Fibroblast of lung (primary cell): ENCODE data around the gene GABRR2. TPM values are rescaled to one million over a fixed set of nuclear protein-coding genes. Genes with fewer than 3 reads are reported as not detected.

Experiments used
- DNase-seq, 2 donors: peaks; one replicate each; pipeline versions ENCODE4 v3.0.0 to v3.0.0-alpha.2; 2010; ENCODE audit warnings: low read depth in 2 of 2
- H2AFZ ChIP-seq: 2 replicates; pipeline ENCODE4 v1.5.1; 2012; ENCODE audit warnings: low read length, control low read depth, inconsistent platforms
- H3K27ac ChIP-seq: 2 replicates; pipeline ENCODE4 v1.5.1; 2011; ENCODE audit warnings: low read length, control low read depth; ENCODE audit not compliant: insufficient read depth
- H3K27me3 ChIP-seq: 2 replicates; pipeline ENCODE4 v1.5.1; 2011; ENCODE audit warnings: mild to moderate bottlenecking, low read length; ENCODE audit not compliant: control insufficient read depth, insufficient read depth
- H3K36me3 ChIP-seq: 2 replicates; pipeline ENCODE4 v1.5.1; 2011; ENCODE audit warnings: low read length; ENCODE audit not compliant: control insufficient read depth, insufficient read depth
- H3K4me1 ChIP-seq: 2 replicates; pipeline ENCODE4 v1.5.1; 2011; ENCODE audit warnings: low read length; ENCODE audit not compliant: control insufficient read depth, insufficient read depth; ENCODE audit errors: extremely low read depth
- H3K4me2 ChIP-seq: 2 replicates; pipeline ENCODE4 v1.5.1; 2011; ENCODE audit warnings: low read length, control low read depth; ENCODE audit not compliant: insufficient read depth; ENCODE audit errors: extremely low read depth
- H3K4me3 ChIP-seq, 4 experiments: fragments of 200-600 bp in 1 of 4; sonication (generic) in 1 of 4; replicated peaks in 1 of 4; 2 replicates each; pipeline ENCODE4 v1.5.1; 2011 to 2016; ENCODE audit warnings: low read length in 4 of 4, low read depth in 3 of 4, mild to moderate bottlenecking in 3 of 4, control low read depth in 2 of 4, inconsistent platforms in 1 of 4, mixed read lengths in 1 of 4; ENCODE audit not compliant: insufficient read depth in 1 of 4; ENCODE audit errors: control extremely low read depth in 1 of 4
- H3K79me2 ChIP-seq: 2 replicates; pipeline ENCODE4 v1.5.1; 2012; ENCODE audit warnings: mild to moderate bottlenecking, low read length, inconsistent platforms; ENCODE audit not compliant: control insufficient read depth, insufficient read depth
- H3K9ac ChIP-seq: 2 replicates; pipeline ENCODE4 v1.5.1; 2011; ENCODE audit warnings: mild to moderate bottlenecking, low read length, control low read depth; ENCODE audit not compliant: insufficient read depth
- H3K9me3 ChIP-seq: 2 replicates; pipeline ENCODE4 v1.5.1; 2012; ENCODE audit warnings: low read depth, low read length; ENCODE audit not compliant: control insufficient read depth, insufficient read depth
- H4K20me1 ChIP-seq: 2 replicates; pipeline ENCODE4 v1.5.1; 2011; ENCODE audit warnings: low read length; ENCODE audit not compliant: control insufficient read depth, insufficient read depth; ENCODE audit errors: extremely low read depth
- CTCF ChIP-seq, 2 donors: IDR thresholded peaks in 1 of 2; conservative IDR thresholded peaks in 1 of 2; 1 replicate in 1 of 2; 2 replicates in 1 of 2; pipeline ENCODE4 v1.5.1; 2011 to 2012; ENCODE audit warnings: low read length in 2 of 2, control low read depth in 1 of 2, inconsistent platforms in 1 of 2, low read depth in 1 of 2, mild to moderate bottlenecking in 1 of 2
- EZH2 ChIP-seq: IDR thresholded peaks from 2 replicates; pipeline ENCODE4 v1.5.1; 2012; ENCODE audit warnings: low read length, control low read depth, mild to moderate bottlenecking; ENCODE audit errors: missing control alignments
- polyA plus RNA-seq, 2 donors: library from polyadenylated mRNA; depleted of rRNA in 1 of 2; stranded (reverse) in 1 of 2; unstranded in 1 of 2; fragments of >200 nt; gene quantifications; 2 replicates each; pipeline ENCODE4 v1.2.1, GENCODE V29; 2011 to 2012; ENCODE audit warnings: missing spikeins in 1 of 2
- total RNA-seq: library from RNA; depleted of rRNA; stranded (reverse); fragments of >200 nt; gene quantifications from 2 replicates; pipeline ENCODE4 v1.2.1, GENCODE V29; 2014

GABRR2 gene
- total and polyA plus RNA-seq, 2 donors (not counting 1 experiment from before 2014, with no cell fraction given) = 0.05 to 0.17 TPM

GRCh38 chr6:89353118-89353556, 38.0 kb upstream of the GABRR2 start:
- no peak for TF ChIP-seq CTCF (conservative IDR thresholded peaks at IDR 0.05 in 1 of 2, IDR thresholded peaks at IDR 0.05 in 1 of 2; ENCODE audit: low read depth in 1 of 2, low read length in 2 of 2)
- TF ChIP-seq EZH2 = no peak
- peak overlapping the region; percentile 72 for H3K4me2 ChIP-seq
- H2AFZ ChIP-seq = no peak overlapping the region
- H3K9ac ChIP-seq = peak overlapping the region; percentile 98
- no peaks in the 10 kb centered on the region for H3K9me3 ChIP-seq
- H3K36me3 ChIP-seq = no peaks in the 10 kb centered on the region
- no peaks in the 10 kb centered on the region for H4K20me1 ChIP-seq
- peaks cover 41% of the 10 kb centered on the region for H3K79me2 ChIP-seq
- peak overlapping the region; percentile 38 to 78 (median 73) for H3K4me3 ChIP-seq
- no peaks in the 10 kb centered on the region for H3K4me1 ChIP-seq
- peak overlapping the region; percentile 93 for H3K27ac ChIP-seq
- no peak for DNase-seq
- H3K27me3 ChIP-seq = no peaks in the 10 kb centered on the region

- Histone ChIP-seq H3K36me3 (no peaks in the 10 kb centered on the region), H3K4me2 (peak within 1 kb of the TSS; percentile 72), H3K9me3 (no peaks in the 10 kb centered on the region), H3K27me3 (no peaks in the 10 kb centered on the region), H4K20me1 (no peaks in the 10 kb centered on the region), H3K4me1 (no peaks in the 10 kb centered on the region), H3K79me2 (peaks cover 46% of the 10 kb centered on the region), H3K27ac (peak within 1 kb of the TSS; percentile 93), H3K9ac (peak within 1 kb of the TSS; percentile 98), H3K4me3 (peak within 1 kb of the TSS; percentile 72 to 88 (median 76)), H2AFZ (peak within 1 kb of the TSS; percentile 63)
- TF ChIP-seq EZH2 (no peak), CTCF (conservative IDR thresholded peaks at IDR 0.05 in 1 of 2, IDR thresholded peaks at IDR 0.05 in 1 of 2; ENCODE audit: low read depth in 1 of 2, low read length in 2 of 2) (no peak)
- peak; percentile 94 to 96 for DNase-seq
Observed at GRCh38 chr6:89352278-89353117, 37.4 kb upstream of the GABRR2 start, which contains the start of gene UBE2J1. Gene UBE2J1, minus strand, starts transcription at chr6:89352722. Its CDS starts 153 bp downstream, at chr6:89352569.

- no peaks in the 10 kb centered on the region for H4K20me1 ChIP-seq
- no peaks in the 10 kb centered on the region for H3K9me3 ChIP-seq
- H3K4me2 ChIP-seq = peak overlapping the region; percentile 60
- DNase-seq = peak in 1 of 2 donors; percentile 21
- no peaks in the 10 kb centered on the region for H3K27me3 ChIP-seq
- peak overlapping the region; percentile 63 for H2AFZ ChIP-seq
- H3K9ac ChIP-seq = peak overlapping the region; percentile 98
- H3K79me2 ChIP-seq = peaks cover 52% of the 10 kb centered on the region
- no peaks in the 10 kb centered on the region for H3K36me3 ChIP-seq
- H3K27ac ChIP-seq = peak overlapping the region; percentile 93
- no peaks in the 10 kb centered on the region for H3K4me1 ChIP-seq
- TF ChIP-seq CTCF (conservative IDR thresholded peaks at IDR 0.05 in 1 of 2, IDR thresholded peaks at IDR 0.05 in 1 of 2; ENCODE audit: low read depth in 1 of 2, low read length in 2 of 2) (no peak), EZH2 (no peak)
- H3K4me3 ChIP-seq = peak overlapping the region; percentile 72 to 88 (median 76)
Observed at GRCh38 chr6:89351671-89352277, 36.7 kb upstream of the GABRR2 start.
